Osteoblast (primary cell): ENCODE measurements around the gene S1PR5. TPM values are rescaled to one million over a fixed set of nuclear protein-coding genes. Genes with fewer than 3 reads are reported as not detected.

ENCODE experiments used
- DNase-seq: peaks from one replicate; pipeline ENCODE4 v3.0.0; 2011; ENCODE audit warnings: low spot score, mixed read lengths; ENCODE audit not compliant: insufficient read length; ENCODE audit errors: missing footprints
- H2AFZ ChIP-seq: 2 replicates; pipeline ENCODE4 v1.6.0; 2011; ENCODE audit warnings: mild to moderate bottlenecking, low read length
- H3K27ac ChIP-seq: 2 replicates; pipeline ENCODE4 v1.5.1; 2011; ENCODE audit warnings: mild to moderate bottlenecking, low read depth, low read length, moderate library complexity
- H3K27me3 ChIP-seq: 2 replicates; pipeline ENCODE4 v1.6.0; 2012; ENCODE audit warnings: mild to moderate bottlenecking, control low read depth, inconsistent platforms, low read length, moderate library complexity; ENCODE audit not compliant: insufficient read depth
- H3K36me3 ChIP-seq: 2 replicates; pipeline ENCODE4 v1.5.1; 2011; ENCODE audit warnings: mild to moderate bottlenecking, low read length, control low read depth, moderate library complexity; ENCODE audit not compliant: insufficient read depth
- H3K4me1 ChIP-seq: 2 replicates; pipeline ENCODE4 v1.5.1; 2011; ENCODE audit warnings: mild to moderate bottlenecking, low read length, control low read depth, moderate library complexity; ENCODE audit not compliant: insufficient read depth
- H3K4me2 ChIP-seq: 2 replicates; pipeline ENCODE4 v1.6.0; 2011; ENCODE audit warnings: mild to moderate bottlenecking, low read length; ENCODE audit not compliant: insufficient read depth
- H3K4me3 ChIP-seq: fragments of 200-600 bp; sonication (generic); 3 replicates; pipeline ENCODE4 v1.5.1; 2012; ENCODE audit warnings: mild to moderate bottlenecking, low read length, inconsistent platforms; ENCODE audit not compliant: insufficient read depth
- H3K79me2 ChIP-seq: 2 replicates; pipeline ENCODE4 v1.6.0; 2012; ENCODE audit warnings: mild to moderate bottlenecking, low read length, control low read depth, inconsistent platforms; ENCODE audit not compliant: insufficient read depth
- H3K9me3 ChIP-seq: 2 replicates; pipeline ENCODE4 v1.5.1; 2011; ENCODE audit warnings: low read depth, low read length, control low read depth
- H4K20me1 ChIP-seq: 2 replicates; pipeline ENCODE4 v1.6.0; 2012; ENCODE audit warnings: mild to moderate bottlenecking, low read length, control low read depth; ENCODE audit not compliant: insufficient read depth
- total RNA-seq: library from RNA; depleted of rRNA; stranded (reverse); fragments of >200 nt; gene quantifications from 2 replicates; pipeline ENCODE4 v1.2.3, GENCODE V29; 2012
- TF ChIP-seq, protein P1 (sequence below): IDR thresholded peaks from 2 replicates; pipeline ENCODE4 v1.5.1; 2011; ENCODE audit warnings: mild to moderate bottlenecking, low read depth, low read length, moderate library complexity; ENCODE audit errors: extremely low read depth

The S1PR5 gene
- total RNA-seq, 1 donor = 0.36 TPM

DNA sequence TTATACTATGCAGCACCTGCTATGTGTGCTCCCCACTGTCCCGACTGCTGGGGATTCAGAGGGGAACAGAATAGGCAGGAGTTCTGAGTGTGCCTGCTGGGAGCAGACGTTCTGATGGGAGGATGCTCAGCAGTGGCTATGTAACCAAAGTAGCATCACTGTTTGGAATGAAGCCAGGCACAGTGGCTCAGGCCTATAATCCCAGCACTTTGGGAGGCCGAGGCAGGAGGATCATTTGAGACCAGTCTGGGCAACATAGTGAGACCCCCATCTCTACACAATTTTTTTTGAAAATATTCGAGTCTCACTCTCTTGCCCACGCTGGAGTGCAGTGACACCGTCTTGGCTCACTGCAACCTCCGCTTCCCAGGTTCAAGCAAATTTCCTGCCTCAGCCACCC is 32.5 kb upstream of the S1PR5 start:
- Histone ChIP-seq H2AFZ (no peak overlapping the region), H3K4me1 (peaks cover 4% of the 10 kb centered on the region), H3K4me2 (no peak overlapping the region), H3K36me3 (peaks cover 32% of the 10 kb centered on the region), H3K9me3 (no peaks in the 10 kb centered on the region), H3K4me3 (no peak overlapping the region), H4K20me1 (no peaks in the 10 kb centered on the region), H3K27ac (no peak overlapping the region), H3K79me2 (peaks cover 14% of the 10 kb centered on the region), H3K27me3 (no peaks in the 10 kb centered on the region)
- TF ChIP-seq, protein P1, sequence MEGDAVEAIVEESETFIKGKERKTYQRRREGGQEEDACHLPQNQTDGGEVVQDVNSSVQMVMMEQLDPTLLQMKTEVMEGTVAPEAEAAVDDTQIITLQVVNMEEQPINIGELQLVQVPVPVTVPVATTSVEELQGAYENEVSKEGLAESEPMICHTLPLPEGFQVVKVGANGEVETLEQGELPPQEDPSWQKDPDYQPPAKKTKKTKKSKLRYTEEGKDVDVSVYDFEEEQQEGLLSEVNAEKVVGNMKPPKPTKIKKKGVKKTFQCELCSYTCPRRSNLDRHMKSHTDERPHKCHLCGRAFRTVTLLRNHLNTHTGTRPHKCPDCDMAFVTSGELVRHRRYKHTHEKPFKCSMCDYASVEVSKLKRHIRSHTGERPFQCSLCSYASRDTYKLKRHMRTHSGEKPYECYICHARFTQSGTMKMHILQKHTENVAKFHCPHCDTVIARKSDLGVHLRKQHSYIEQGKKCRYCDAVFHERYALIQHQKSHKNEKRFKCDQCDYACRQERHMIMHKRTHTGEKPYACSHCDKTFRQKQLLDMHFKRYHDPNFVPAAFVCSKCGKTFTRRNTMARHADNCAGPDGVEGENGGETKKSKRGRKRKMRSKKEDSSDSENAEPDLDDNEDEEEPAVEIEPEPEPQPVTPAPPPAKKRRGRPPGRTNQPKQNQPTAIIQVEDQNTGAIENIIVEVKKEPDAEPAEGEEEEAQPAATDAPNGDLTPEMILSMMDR = no peak
- DNase-seq = peak; percentile 74

DNA sequence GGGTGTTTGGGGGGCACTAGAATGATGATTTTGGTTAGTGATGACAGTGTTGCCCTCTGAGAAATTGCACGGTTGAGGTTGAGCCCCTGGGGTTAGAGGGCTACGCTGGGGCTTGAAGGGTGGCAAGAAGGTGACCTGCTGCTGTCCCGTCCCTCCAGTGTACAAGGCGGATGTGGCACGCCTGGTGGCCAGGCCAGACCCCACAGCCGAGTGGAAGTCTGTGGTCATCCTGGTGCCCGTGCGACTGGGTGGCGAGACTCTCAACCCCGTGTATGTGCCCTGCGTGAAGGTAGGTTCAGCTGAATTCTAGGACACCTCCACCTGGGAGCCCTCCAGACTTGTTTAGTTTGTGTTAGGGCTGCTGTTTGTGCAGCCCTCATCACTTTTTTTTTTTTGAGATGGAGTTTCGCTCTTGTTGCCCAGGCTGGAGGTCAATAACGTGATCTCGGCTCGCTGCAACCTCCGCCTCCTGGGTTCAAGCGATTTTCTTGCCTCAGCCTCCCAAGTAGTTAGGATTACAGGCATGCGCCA is 31.6 kb upstream of the S1PR5 start:
- TF ChIP-seq, protein P1 = no peak
- H3K36me3 ChIP-seq = peaks cover 25% of the 10 kb centered on the region
- no peak for DNase-seq
- H3K27ac ChIP-seq = no peak overlapping the region
- peaks cover 4% of the 10 kb centered on the region for H4K20me1 ChIP-seq
- peaks cover 23% of the 10 kb centered on the region for H3K79me2 ChIP-seq
- no peaks in the 10 kb centered on the region for H3K27me3 ChIP-seq
- H3K9me3 ChIP-seq = no peaks in the 10 kb centered on the region
- H2AFZ ChIP-seq = no peak overlapping the region
- H3K4me3 ChIP-seq = no peak overlapping the region
- H3K4me1 ChIP-seq = peaks cover 8% of the 10 kb centered on the region
- H3K4me2 ChIP-seq = no peak overlapping the region

DNA sequence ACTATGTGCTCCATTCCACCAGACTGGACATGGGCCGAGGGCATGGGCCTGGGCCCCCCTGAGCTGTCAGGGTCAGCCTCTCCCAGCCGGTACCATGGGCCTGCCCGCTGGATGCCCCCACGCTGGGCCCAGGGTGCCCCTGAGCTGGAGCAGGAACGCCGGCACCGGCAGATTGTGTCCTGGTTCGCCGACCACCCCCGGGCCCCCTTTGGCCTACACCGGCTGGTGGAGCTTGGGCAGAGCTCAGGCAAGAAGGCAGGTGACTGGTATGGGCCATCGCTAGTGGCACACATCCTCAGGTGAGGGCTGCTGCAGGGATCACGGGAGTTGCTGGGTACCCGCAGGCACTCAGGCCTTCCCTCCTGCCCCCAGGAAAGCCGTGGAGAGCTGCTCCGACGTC is 29.6 kb upstream of the S1PR5 start:
- DNase-seq = peak; percentile 37
- H3K27me3 ChIP-seq = no peaks in the 10 kb centered on the region
- H3K9me3 ChIP-seq = no peaks in the 10 kb centered on the region
- peaks cover 4% of the 10 kb centered on the region for H4K20me1 ChIP-seq
- H3K4me1 ChIP-seq = peaks cover 8% of the 10 kb centered on the region
- no peak overlapping the region for H3K27ac ChIP-seq
- H3K4me2 ChIP-seq = no peak overlapping the region
- H3K36me3 ChIP-seq = peaks cover 8% of the 10 kb centered on the region
- peaks cover 24% of the 10 kb centered on the region for H3K79me2 ChIP-seq
- no peak overlapping the region for H2AFZ ChIP-seq
- no peak overlapping the region for H3K4me3 ChIP-seq
- TF ChIP-seq, protein P1 = no peak

DNA sequence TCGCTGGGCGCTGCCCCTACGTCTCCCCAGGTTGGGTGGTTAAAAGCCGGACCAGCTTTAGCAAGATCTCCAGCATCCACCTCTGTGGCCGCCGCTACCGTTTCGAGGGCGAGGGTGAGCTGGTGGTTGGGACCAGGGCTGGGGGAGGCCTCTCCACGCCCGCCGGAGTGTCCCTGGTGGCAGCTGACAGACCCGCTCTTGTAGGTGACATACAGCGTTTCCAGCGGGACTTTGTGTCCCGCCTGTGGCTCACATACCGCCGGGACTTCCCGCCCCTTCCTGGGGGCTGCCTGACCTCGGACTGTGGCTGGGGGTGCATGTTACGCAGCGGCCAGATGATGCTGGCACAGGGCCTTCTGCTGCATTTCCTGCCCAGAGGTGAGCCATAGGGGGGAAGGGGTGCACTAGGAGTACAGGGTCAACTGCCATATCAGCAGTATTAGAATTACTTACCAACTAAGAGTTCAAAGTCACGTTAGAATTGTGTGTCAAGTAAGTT is 27.6 kb upstream of the S1PR5 start:
- Histone ChIP-seq H4K20me1 (peaks cover 4% of the 10 kb centered on the region), H3K79me2 (peaks cover 24% of the 10 kb centered on the region), H3K4me1 (peaks cover 8% of the 10 kb centered on the region), H3K27ac (no peak overlapping the region), H2AFZ (peak overlapping the region; percentile 81), H3K36me3 (peaks cover 8% of the 10 kb centered on the region), H3K9me3 (no peaks in the 10 kb centered on the region), H3K4me2 (peak overlapping the region; percentile 81), H3K4me3 (peak overlapping the region; percentile 89), H3K27me3 (no peaks in the 10 kb centered on the region)
- peak; percentile 66 for DNase-seq
- TF ChIP-seq, protein P1 = no peak
